Astrocyte of the cerebellum (primary cell): ENCODE measurements around the gene LMAN1L.

Experiments
- DNase-seq: peaks from one replicate; pipeline ENCODE4 v3.0.0-alpha.2; 2011; ENCODE audit warnings: low read depth
- H3K4me3 ChIP-seq: 2 replicates; pipeline ENCODE4 v1.5.1; 2011; ENCODE audit warnings: mild to moderate bottlenecking, low read depth, low read length, moderate library complexity
- CTCF ChIP-seq: IDR thresholded peaks from 2 replicates; pipeline ENCODE4 v1.5.1; 2012; ENCODE audit warnings: low read length, low read depth, moderate library complexity, mild to moderate bottlenecking; ENCODE audit errors: missing control alignments
- in situ Hi-C: cut with HindIII; loops from 2 replicates; pipeline ENCODE4 v1.10.0; 2017; ENCODE audit warnings: low sequenced_read_pairs

LMAN1L gene

GRCh38 chr15:74815961-74816360 is 3.3 kb downstream of the LMAN1L start:
- no peak overlapping the region for H3K4me3 ChIP-seq
- DNase-seq: no peak
- in situ Hi-C loops: loop anchor here (5.0 kb wide), 1 partner anchor 44 kb away; no protein-coding TSS in a partner anchor
- no peak for TF ChIP-seq CTCF

GRCh38 chr15:74816624-74817369 is 4.2 kb downstream of the LMAN1L start:
- no peak for TF ChIP-seq CTCF
- DNase-seq: no peak
- in situ Hi-C loops: loop anchor here (5.0 kb wide), 1 partner anchor 44 kb away; no protein-coding TSS in a partner anchor
- H3K4me3 ChIP-seq: no peak overlapping the region

- in situ Hi-C loops: loop anchor here (5.0 kb wide), 1 partner anchor 45 kb away; no protein-coding TSS in a partner anchor
- no peak for DNase-seq
- no peak overlapping the region for H3K4me3 ChIP-seq
- peak; percentile 29 for TF ChIP-seq CTCF
Measured at GRCh38 chr15:74817370-74817737, 4.7 kb downstream of the LMAN1L start.

- in situ Hi-C loops: no loop called here
- H3K4me3 ChIP-seq: no peak overlapping the region
- no peak for DNase-seq
- TF ChIP-seq CTCF: no peak
Measured at GRCh38 chr15:74820056-74820455, 7.4 kb downstream of the LMAN1L start.

- no peak overlapping the region for H3K4me3 ChIP-seq
- no peak for TF ChIP-seq CTCF
- DNase-seq: no peak
- in situ Hi-C loops: no loop called here
Measured at GRCh38 chr15:74821091-74821789, 8.6 kb downstream of the LMAN1L start.

- TF ChIP-seq CTCF: no peak
- no peak for DNase-seq
- in situ Hi-C loops: no loop called here
- no peak overlapping the region for H3K4me3 ChIP-seq
Measured at GRCh38 chr15:74821790-74822158, 9.1 kb downstream of the LMAN1L start.
